Measurements from ENCODE around the gene TAOK1. TPM values are rescaled to one million over a fixed set of nuclear protein-coding genes. Genes with fewer than 3 reads are reported as not detected.

The TAOK1 gene
- total RNA-seq, 3 donors from 2014 or later (not counting 1 experiment from before 2014, with no cell fraction given), result 55.4 to 76.9 (median 70.0) TPM

DNA sequence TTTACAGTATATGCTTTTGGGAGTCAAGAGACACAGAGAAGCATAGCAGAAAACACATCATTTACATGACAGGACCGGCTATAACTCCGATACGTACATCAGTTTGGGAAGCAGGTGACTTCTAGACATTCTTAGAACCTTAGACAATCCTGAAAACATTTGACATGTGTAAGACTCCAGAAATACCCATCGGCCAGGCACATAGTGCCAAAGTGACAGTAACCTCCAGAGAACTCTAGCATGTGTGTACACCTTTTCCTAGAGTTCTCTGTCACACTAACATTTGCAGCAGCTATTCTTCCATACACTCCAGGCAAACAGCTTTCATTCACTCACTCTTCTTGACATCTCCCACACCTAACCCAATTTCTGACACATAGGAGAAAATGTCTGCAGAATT lies 3.4 kb upstream of the TAOK1 start:
- no peak overlapping the region for H3K4me3 ChIP-seq (ENCODE audit: low read length)
- Mint-ChIP-seq H3K4me1 (peaks cover 9 to 18% of the 10 kb centered on the region in 2 donors), H3K9me3 (no peaks in the 10 kb centered on the region), H3K27me3 (ENCODE audit: low read depth in 2 of 2) (no peaks in the 10 kb centered on the region), H3K27ac (no peak overlapping the region), H3K4me3 (no peak overlapping the region), H3K36me3 (no peaks in the 10 kb centered on the region)
- ATAC-seq (no peak), DNase-seq (no peak)
- TF ChIP-seq, protein P1, sequence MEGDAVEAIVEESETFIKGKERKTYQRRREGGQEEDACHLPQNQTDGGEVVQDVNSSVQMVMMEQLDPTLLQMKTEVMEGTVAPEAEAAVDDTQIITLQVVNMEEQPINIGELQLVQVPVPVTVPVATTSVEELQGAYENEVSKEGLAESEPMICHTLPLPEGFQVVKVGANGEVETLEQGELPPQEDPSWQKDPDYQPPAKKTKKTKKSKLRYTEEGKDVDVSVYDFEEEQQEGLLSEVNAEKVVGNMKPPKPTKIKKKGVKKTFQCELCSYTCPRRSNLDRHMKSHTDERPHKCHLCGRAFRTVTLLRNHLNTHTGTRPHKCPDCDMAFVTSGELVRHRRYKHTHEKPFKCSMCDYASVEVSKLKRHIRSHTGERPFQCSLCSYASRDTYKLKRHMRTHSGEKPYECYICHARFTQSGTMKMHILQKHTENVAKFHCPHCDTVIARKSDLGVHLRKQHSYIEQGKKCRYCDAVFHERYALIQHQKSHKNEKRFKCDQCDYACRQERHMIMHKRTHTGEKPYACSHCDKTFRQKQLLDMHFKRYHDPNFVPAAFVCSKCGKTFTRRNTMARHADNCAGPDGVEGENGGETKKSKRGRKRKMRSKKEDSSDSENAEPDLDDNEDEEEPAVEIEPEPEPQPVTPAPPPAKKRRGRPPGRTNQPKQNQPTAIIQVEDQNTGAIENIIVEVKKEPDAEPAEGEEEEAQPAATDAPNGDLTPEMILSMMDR (IDR thresholded peaks at IDR 0.05), result no peak
- H3K27ac ChIP-seq (ENCODE audit: low read length), result no peak overlapping the region
- H3K36me3 ChIP-seq (ENCODE audit: control insufficient read depth, insufficient read depth, low read length), result no peaks in the 10 kb centered on the region
- peaks cover 14% of the 10 kb centered on the region for H3K4me1 ChIP-seq (ENCODE audit: control insufficient read depth, insufficient read depth, low read length)
- H3K27me3 ChIP-seq (ENCODE audit: control insufficient read depth, insufficient read depth, low read length), result no peaks in the 10 kb centered on the region
- intact Hi-C loops (cut with micrococcal nuclease), result no loop called here
- WGBS (ENCODE audit: insufficient coverage), result 94% methylated on average over 4 of the region's 4 CpGs
- H3K9me3 ChIP-seq (ENCODE audit: control insufficient read depth, insufficient read depth, low read length), result no peaks in the 10 kb centered on the region

DNA sequence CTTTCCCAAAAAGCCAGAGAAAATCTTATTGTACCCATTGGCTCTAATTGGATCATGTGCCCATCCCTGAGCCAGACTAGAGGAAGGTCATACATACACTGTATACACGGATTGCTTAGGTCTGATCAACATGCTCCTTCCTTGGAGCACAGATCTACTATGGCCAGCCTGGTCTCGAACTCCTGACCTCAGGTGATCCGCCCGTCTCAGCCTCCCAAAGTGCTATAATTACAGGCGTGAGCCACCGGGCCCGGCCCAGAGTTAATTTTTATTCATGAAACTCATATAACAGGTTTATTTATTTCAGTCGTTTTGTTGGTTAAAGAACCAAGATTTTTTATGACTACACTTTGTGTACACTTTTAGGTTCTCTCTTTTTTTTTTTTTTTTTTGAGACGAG lies 1.2 kb upstream of the TAOK1 start:
- H3K36me3 Mint-ChIP-seq, result no peaks in the 10 kb centered on the region
- DNase-seq (no peak), ATAC-seq (no peak)
- no peak overlapping the region for H3K27ac Mint-ChIP-seq
- peaks cover 28 to 35% of the 10 kb centered on the region in 2 donors for H3K4me1 Mint-ChIP-seq
- no peaks in the 10 kb centered on the region for H3K36me3 ChIP-seq (ENCODE audit: control insufficient read depth, insufficient read depth, low read length)
- H3K9me3 ChIP-seq (ENCODE audit: control insufficient read depth, insufficient read depth, low read length), result no peaks in the 10 kb centered on the region
- H3K4me1 ChIP-seq (ENCODE audit: control insufficient read depth, insufficient read depth, low read length), result peaks cover 19% of the 10 kb centered on the region
- H3K27ac ChIP-seq (ENCODE audit: low read length), result no peak overlapping the region
- H3K4me3 Mint-ChIP-seq, result peak overlapping the region; percentile 58
- H3K27me3 Mint-ChIP-seq (ENCODE audit: low read depth in 2 of 2), result no peaks in the 10 kb centered on the region
- 92% methylated on average over 9 of the region's 9 CpGs for WGBS (ENCODE audit: insufficient coverage)
- H3K27me3 ChIP-seq (ENCODE audit: control insufficient read depth, insufficient read depth, low read length), result no peaks in the 10 kb centered on the region
- intact Hi-C loops (cut with micrococcal nuclease), result no loop called here
- H3K9me3 Mint-ChIP-seq, result no peaks in the 10 kb centered on the region
- H3K4me3 ChIP-seq (ENCODE audit: low read length), result no peak overlapping the region
- TF ChIP-seq, protein P1 (IDR thresholded peaks at IDR 0.05), result no peak

- H3K9me3 Mint-ChIP-seq, result no peaks in the 10 kb centered on the region
- peak overlapping the region; percentile 96 for H3K4me3 Mint-ChIP-seq
- Histone ChIP-seq H3K36me3 (ENCODE audit: control insufficient read depth, insufficient read depth, low read length) (no peaks in the 10 kb centered on the region), H3K27ac (ENCODE audit: low read length) (peak overlapping the region; percentile 78), H3K4me1 (ENCODE audit: control insufficient read depth, insufficient read depth, low read length) (peaks cover 19% of the 10 kb centered on the region), H3K27me3 (ENCODE audit: control insufficient read depth, insufficient read depth, low read length) (no peaks in the 10 kb centered on the region), H3K9me3 (ENCODE audit: control insufficient read depth, insufficient read depth, low read length) (no peaks in the 10 kb centered on the region), H3K4me3 (ENCODE audit: low read length) (peak overlapping the region; percentile 68)
- peak overlapping the region; percentile 83 to 97 for H3K27ac Mint-ChIP-seq
- H3K4me1 Mint-ChIP-seq, result peaks cover 29 to 44% of the 10 kb centered on the region in 2 donors
- 0% methylated on average over 20 of the region's 28 CpGs for WGBS (ENCODE audit: insufficient coverage)
- DNase-seq, result peak in 1 of 2 donors; percentile 39
- TF ChIP-seq, protein P1 (IDR thresholded peaks at IDR 0.05), result no peak
- H3K36me3 Mint-ChIP-seq, result no peaks in the 10 kb centered on the region
- intact Hi-C loops (cut with micrococcal nuclease), result no loop called here
- peak in 1 of 3 donors; percentile 15 for ATAC-seq
- no peaks in the 10 kb centered on the region for H3K27me3 Mint-ChIP-seq (ENCODE audit: low read depth in 2 of 2)
These were observed 878 bp downstream of the TAOK1 start for GRCh38 chr17:29390851-29391631.

GRCh38 chr17:29393436-29393835 lies 3.3 kb downstream of the TAOK1 start:
- TF ChIP-seq, protein P1 (IDR thresholded peaks at IDR 0.05), result no peak
- H3K36me3 Mint-ChIP-seq, result no peaks in the 10 kb centered on the region
- H3K9me3 ChIP-seq (ENCODE audit: control insufficient read depth, insufficient read depth, low read length), result no peaks in the 10 kb centered on the region
- H3K4me3 Mint-ChIP-seq, result peak overlapping the region; percentile 96
- no peaks in the 10 kb centered on the region for H3K36me3 ChIP-seq (ENCODE audit: control insufficient read depth, insufficient read depth, low read length)
- peaks cover 29 to 46% of the 10 kb centered on the region in 2 donors for H3K4me1 Mint-ChIP-seq
- H3K27me3 Mint-ChIP-seq (ENCODE audit: low read depth in 2 of 2), result no peaks in the 10 kb centered on the region
- peak overlapping the region; percentile 62 to 83 for H3K27ac Mint-ChIP-seq
- H3K4me1 ChIP-seq (ENCODE audit: control insufficient read depth, insufficient read depth, low read length), result peaks cover 19% of the 10 kb centered on the region
- ATAC-seq (no peak), DNase-seq (no peak)
- no peaks in the 10 kb centered on the region for H3K27me3 ChIP-seq (ENCODE audit: control insufficient read depth, insufficient read depth, low read length)
- H3K27ac ChIP-seq (ENCODE audit: low read length), result no peak overlapping the region
- intact Hi-C loops (cut with micrococcal nuclease), result no loop called here
- H3K9me3 Mint-ChIP-seq, result no peaks in the 10 kb centered on the region
- no peak overlapping the region for H3K4me3 ChIP-seq (ENCODE audit: low read length)
